Dendritic cell treated with granulocyte-macrophage colony-stimulating factor and Interleukin-4, amounts not matched to agents 40 ng/mL and 50 ng/mL, for 4 days (primary cell): ENCODE measurements around the gene MRGPRG.
"Not testable (repeated sequence)": the region's sequence is repeated elsewhere in the genome, so short reads cannot be mapped to it uniquely, and the experiment has no call there.

ENCODE experiments used
- H3K27ac Mint-ChIP-seq: one replicate; pipeline ENCODE4 v1.8.0; 2022; ENCODE audit warnings: mild to moderate bottlenecking, mixed read lengths
- H3K27me3 Mint-ChIP-seq: one replicate; pipeline ENCODE4 v1.8.0; 2022; ENCODE audit warnings: mild to moderate bottlenecking, mixed read lengths
- H3K36me3 Mint-ChIP-seq: one replicate; pipeline ENCODE4 v1.8.0; 2022; ENCODE audit warnings: low read depth, mixed read lengths
- H3K4me1 Mint-ChIP-seq: one replicate; pipeline ENCODE4 v1.8.0; 2022; ENCODE audit warnings: low read depth, mixed read lengths
- H3K4me3 Mint-ChIP-seq: one replicate; pipeline ENCODE4 v1.8.0; 2022; ENCODE audit warnings: mild to moderate bottlenecking, moderate library complexity, mixed read lengths
- H3K9me3 Mint-ChIP-seq: one replicate; pipeline ENCODE4 v1.8.0; 2022; ENCODE audit warnings: mixed read lengths
- intact Hi-C: fragments of 100-400 bp; cut with micrococcal nuclease; formaldehyde crosslinking; loops from one replicate; pipeline ENCODE4 v1.15.0; 2022

The MRGPRG gene

GRCh38 chr11:3218483-3219280, at the start of gene MRGPRG:
MRGPRG (minus strand) TSS chr11:3218813; CDS start chr11:3218813, 0 bp downstream.
- H3K27ac Mint-ChIP-seq: peak within 1 kb of the TSS; percentile 47
- intact Hi-C loops: loop anchor here (5.0 kb wide), 1 partner anchor 106 kb away; no protein-coding TSS in a partner anchor
- peaks cover 79% of the 10 kb centered on the region for H3K27me3 Mint-ChIP-seq
- no peaks in the 10 kb centered on the region for H3K9me3 Mint-ChIP-seq
- H3K36me3 Mint-ChIP-seq: no peaks in the 10 kb centered on the region
- H3K4me1 Mint-ChIP-seq: peaks cover 53% of the 10 kb centered on the region
- peak within 1 kb of the TSS; percentile 2 for H3K4me3 Mint-ChIP-seq

GRCh38 chr11:3262548-3262947, 43.9 kb upstream of the MRGPRG start:
- H3K4me1 Mint-ChIP-seq, H3K36me3 Mint-ChIP-seq, H3K9me3 Mint-ChIP-seq, H3K4me3 Mint-ChIP-seq, H3K27ac Mint-ChIP-seq, H3K27me3 Mint-ChIP-seq, intact Hi-C loops: not testable (repeated sequence)

GRCh38 chr11:3261831-3262230, 43.2 kb upstream of the MRGPRG start:
- H3K27me3 Mint-ChIP-seq, H3K4me3 Mint-ChIP-seq, H3K36me3 Mint-ChIP-seq, intact Hi-C loops, H3K27ac Mint-ChIP-seq, H3K4me1 Mint-ChIP-seq, H3K9me3 Mint-ChIP-seq: not testable (repeated sequence)

GRCh38 chr11:3257509-3257908, 38.9 kb upstream of the MRGPRG start:
- intact Hi-C loops, H3K9me3 Mint-ChIP-seq, H3K27me3 Mint-ChIP-seq, H3K36me3 Mint-ChIP-seq, H3K27ac Mint-ChIP-seq, H3K4me3 Mint-ChIP-seq, H3K4me1 Mint-ChIP-seq: not testable (repeated sequence)

GRCh38 chr11:3255241-3255640, 36.6 kb upstream of the MRGPRG start:
- H3K27me3 Mint-ChIP-seq, H3K4me1 Mint-ChIP-seq, H3K9me3 Mint-ChIP-seq, intact Hi-C loops, H3K36me3 Mint-ChIP-seq, H3K4me3 Mint-ChIP-seq, H3K27ac Mint-ChIP-seq: not testable (repeated sequence)

- intact Hi-C loops, H3K4me1 Mint-ChIP-seq, H3K4me3 Mint-ChIP-seq, H3K36me3 Mint-ChIP-seq, H3K27ac Mint-ChIP-seq, H3K27me3 Mint-ChIP-seq, H3K9me3 Mint-ChIP-seq: not testable (repeated sequence)
These were observed 36.2 kb upstream of the MRGPRG start for GRCh38 chr11:3254773-3255172.

- no peak overlapping the region for H3K4me3 Mint-ChIP-seq
- intact Hi-C loops: no loop called here
- H3K4me1 Mint-ChIP-seq: no peaks in the 10 kb centered on the region
- no peaks in the 10 kb centered on the region for H3K36me3 Mint-ChIP-seq
- H3K27me3 Mint-ChIP-seq: peaks cover 23% of the 10 kb centered on the region
- no peak overlapping the region for H3K27ac Mint-ChIP-seq
- H3K9me3 Mint-ChIP-seq: no peaks in the 10 kb centered on the region
These were observed 26.5 kb upstream of the MRGPRG start for GRCh38 chr11:3245071-3245470.

- Mint-ChIP-seq H3K27me3 (peaks cover 27% of the 10 kb centered on the region), H3K27ac (no peak overlapping the region), H3K4me3 (no peak overlapping the region), H3K9me3 (no peaks in the 10 kb centered on the region), H3K36me3 (no peaks in the 10 kb centered on the region), H3K4me1 (no peaks in the 10 kb centered on the region)
- intact Hi-C loops: no loop called here
These were observed 25.3 kb upstream of the MRGPRG start for GRCh38 chr11:3243880-3244279.

GRCh38 chr11:3237119-3237518, 18.5 kb upstream of the MRGPRG start:
- H3K27me3 Mint-ChIP-seq: peaks cover 47% of the 10 kb centered on the region
- intact Hi-C loops: no loop called here
- H3K9me3 Mint-ChIP-seq: no peaks in the 10 kb centered on the region
- no peak overlapping the region for H3K27ac Mint-ChIP-seq
- H3K4me1 Mint-ChIP-seq: no peaks in the 10 kb centered on the region
- no peaks in the 10 kb centered on the region for H3K36me3 Mint-ChIP-seq
- no peak overlapping the region for H3K4me3 Mint-ChIP-seq

- no peak overlapping the region for H3K4me3 Mint-ChIP-seq
- intact Hi-C loops: no loop called here
- no peaks in the 10 kb centered on the region for H3K4me1 Mint-ChIP-seq
- H3K27me3 Mint-ChIP-seq: peaks cover 56% of the 10 kb centered on the region
- no peaks in the 10 kb centered on the region for H3K9me3 Mint-ChIP-seq
- no peaks in the 10 kb centered on the region for H3K36me3 Mint-ChIP-seq
- H3K27ac Mint-ChIP-seq: no peak overlapping the region
These were observed 16.2 kb upstream of the MRGPRG start for GRCh38 chr11:3234846-3235245.

- no peaks in the 10 kb centered on the region for H3K36me3 Mint-ChIP-seq
- H3K27me3 Mint-ChIP-seq: peaks cover 62% of the 10 kb centered on the region
These were observed 14.3 kb upstream of the MRGPRG start for GRCh38 chr11:3232956-3233355.

GRCh38 chr11:3231851-3232744, 13.5 kb upstream of the MRGPRG start, which contains the start of gene MRGPRE:
MRGPRE (minus strand) TSS chr11:3232417; CDS start chr11:3228799, 3,618 bp downstream.
- Mint-ChIP-seq H3K4me1 (peaks cover 11% of the 10 kb centered on the region), H3K36me3 (no peaks in the 10 kb centered on the region), H3K27ac (peak within 1 kb of the TSS; percentile 25), H3K4me3 (no peak within 1 kb of the TSS), H3K9me3 (no peaks in the 10 kb centered on the region), H3K27me3 (peaks cover 69% of the 10 kb centered on the region)
- intact Hi-C loops: no loop called here

More at GRCh38 chr11:3232956-3233355, 14.3 kb upstream of the MRGPRG start:
- intact Hi-C loops: no loop called here
- Mint-ChIP-seq H3K4me1 (peaks cover 5% of the 10 kb centered on the region), H3K27ac (no peak overlapping the region), H3K4me3 (no peak overlapping the region), H3K9me3 (no peaks in the 10 kb centered on the region)

- H3K9me3 Mint-ChIP-seq: no peaks in the 10 kb centered on the region
- H3K27me3 Mint-ChIP-seq: peaks cover 70% of the 10 kb centered on the region
- intact Hi-C loops: no loop called here
- peaks cover 17% of the 10 kb centered on the region for H3K4me1 Mint-ChIP-seq
- H3K36me3 Mint-ChIP-seq: no peaks in the 10 kb centered on the region
- peak overlapping the region; percentile 25 for H3K27ac Mint-ChIP-seq
- H3K4me3 Mint-ChIP-seq: no peak overlapping the region
These were observed 12.9 kb upstream of the MRGPRG start for GRCh38 chr11:3231550-3231850.
